K562 (cell line): ENCODE data around the gene YAP1. TPM values are rescaled to one million over a fixed set of nuclear protein-coding genes. Genes with fewer than 3 reads are reported as not detected.

Source experiments
- ATAC-seq: fragments of 200-7000 bp; cut with Tn5 transposase; 3 replicates; pipeline ENCODE4 v1.9.1; 2020; ENCODE audit warnings: moderate library complexity
- BruUV-seq: library from RNA; stranded (reverse); fragments of 400-500 nt; replicated peaks from 2 replicates; lab custom pipeline; 2021; lab: Mats Ljungman, UMichigan
- CTCF ChIA-PET: fragments of 300-600 bp; formaldehyde crosslinking; extraction: SDS; loops from one replicate; lab custom pipeline; 2021; ENCODE audit warnings: low intra/inter-chr PET ratio; lab: Yijun Ruan, JAX
- POLR2A ChIA-PET: fragments of 300-600, 350-650 bp; sonication (Branson Sonifier 250); formaldehyde crosslinking; extraction: SDS; loops from one replicate; lab custom pipeline; 2021; ENCODE audit warnings: antibody characterized with exemption, inconsistent platforms; lab: Yijun Ruan, JAX
- DNase-seq, 4 experiments: peaks; one replicate each; pipeline versions ENCODE4 v3.0.0 to v3.0.0-alpha.2; 2011 to 2018; ENCODE audit warnings: low spot score in 3 of 4, mixed read lengths in 3 of 4; ENCODE audit errors: extremely low read depth in 1 of 4
- FAIRE-seq: peaks from 2 replicates; lab custom pipeline; 2011; peaks lifted over from hg19 to GRCh38; lab: Jason Lieb, UNC
- H2AFZ ChIP-seq: 2 replicates; pipeline ENCODE4 v1.6.0; 2011; ENCODE audit warnings: low read depth, low read length, control low read depth, inconsistent platforms
- H3K27ac ChIP-seq: fragments of 200-600 bp; 3 replicates; pipeline ENCODE4 v1.8.0; 2011; ENCODE audit warnings: low read depth, mild to moderate bottlenecking, control low read depth, inconsistent platforms, low read length, moderate library complexity, mixed read lengths; ENCODE audit errors: extremely low read depth
- H3K27me3 ChIP-seq, 2 experiments: fragments of 300-600 bp in 1 of 2; 2 replicates in 1 of 2; 3 replicates in 1 of 2; pipeline versions ENCODE4 v1.6.0 to v1.8.0; 2011; ENCODE audit warnings: inconsistent platforms in 2 of 2, low read length in 2 of 2, mild to moderate bottlenecking in 1 of 2, mixed read lengths in 1 of 2, moderate library complexity in 1 of 2; ENCODE audit not compliant: control insufficient read depth in 2 of 2, insufficient read depth in 2 of 2
- H3K36me3 ChIP-seq: fragments of 300-600 bp; 3 replicates; pipeline ENCODE4 v1.8.0; 2011; ENCODE audit warnings: mild to moderate bottlenecking, low read length, inconsistent platforms; ENCODE audit not compliant: control insufficient read depth, insufficient read depth
- H3K4me1 ChIP-seq, 2 experiments: fragments of 200-600 bp in 1 of 2; replicated peaks in 1 of 2; 2 replicates in 1 of 2; 3 replicates in 1 of 2; pipeline versions ENCODE4 v1.5.1 to v1.8.0; 2011; ENCODE audit warnings: inconsistent platforms in 2 of 2, low read length in 2 of 2, mild to moderate bottlenecking in 1 of 2, mixed read lengths in 1 of 2, moderate library complexity in 1 of 2; ENCODE audit not compliant: control insufficient read depth in 2 of 2, insufficient read depth in 2 of 2
- H3K4me2 ChIP-seq: 2 replicates; pipeline ENCODE4 v1.6.1; 2011; ENCODE audit warnings: low read length, control low read depth, inconsistent platforms, mixed read lengths; ENCODE audit not compliant: insufficient read depth
- H3K4me3 ChIP-seq: fragments of 200-600 bp; sonication (generic), shearing (Covaris generic); 2 replicates; pipeline ENCODE4 v1.5.1; 2016; ENCODE audit warnings: control low read depth, inconsistent platforms
- H3K79me2 ChIP-seq: fragments of 200-600 bp; 3 replicates; pipeline ENCODE4 v1.8.0; 2011; ENCODE audit warnings: low read length, inconsistent platforms; ENCODE audit not compliant: control insufficient read depth, insufficient read depth
- H3K9ac ChIP-seq, 2 experiments: 2 replicates each; pipeline versions ENCODE4 v1.6.0 to v1.6.1; 2011; ENCODE audit warnings: low read depth in 2 of 2, low read length in 2 of 2, control low read depth in 1 of 2, inconsistent platforms in 1 of 2, mild to moderate bottlenecking in 1 of 2, mixed read lengths in 1 of 2; ENCODE audit not compliant: insufficient read depth in 1 of 2
- H3K9me1 ChIP-seq: one replicate; pipeline ENCODE4 v1.6.0; 2011; ENCODE audit warnings: inconsistent platforms, mild to moderate bottlenecking, low read length, moderate library complexity; ENCODE audit not compliant: control insufficient read depth, insufficient read depth
- H3K9me3 ChIP-seq: replicated peaks from 2 replicates; pipeline ENCODE4 v1.5.1; 2011; ENCODE audit warnings: low read depth, low read length, inconsistent platforms; ENCODE audit not compliant: control insufficient read depth, insufficient read depth
- H4K20me1 ChIP-seq: replicated peaks from 2 replicates; pipeline ENCODE4 v1.6.1; 2011; ENCODE audit warnings: low read length, inconsistent platforms, mixed read lengths; ENCODE audit not compliant: control insufficient read depth, insufficient read depth
- CHAMP1 ChIP-seq: fragments of 450-650 bp; IDR thresholded peaks from 2 replicates; pipeline ENCODE4 v1.6.1; 2016; ENCODE audit warnings: mild to moderate bottlenecking
- CSDE1 ChIP-seq, 2 experiments: fragments of 450-650 bp; IDR thresholded peaks; 2 replicates each; pipeline ENCODE4 v1.6.1; 2016; ENCODE audit warnings: mild to moderate bottlenecking in 1 of 2
- DDX20 ChIP-seq: fragments of 450-650 bp; IDR thresholded peaks from 2 replicates; pipeline ENCODE4 v1.6.1; 2016; ENCODE audit warnings: missing genetic modification characterization, low read depth, mild to moderate bottlenecking, missing compliant biosample characterization, moderate library complexity
- KLF6 ChIP-seq: fragments of 250-450 bp; sonication (Bioruptor Pico); IDR thresholded peaks from 2 replicates; pipeline ENCODE4 v1.4.0; 2020; ENCODE audit warnings: mild to moderate bottlenecking, moderate library complexity, borderline replicate concordance
- MIER1 ChIP-seq: fragments of 450-650 bp; IDR thresholded peaks from 2 replicates; pipeline ENCODE4 v1.6.1; 2016; ENCODE audit warnings: antibody characterized with exemption, mild to moderate bottlenecking, low read depth
- NELFE ChIP-seq: IDR thresholded peaks from 2 replicates; pipeline ENCODE4 v1.6.1; 2011; ENCODE audit warnings: mild to moderate bottlenecking; ENCODE audit not compliant: insufficient read depth, insufficient read length
- NR4A1 ChIP-seq, 2 experiments: fragments of 250-450 bp in 1 of 2; fragments of 450-650 bp in 1 of 2; sonication (Bioruptor Pico) in 1 of 2; IDR thresholded peaks; 2 replicates each; pipeline versions ENCODE4 v1.4.0 to v1.6.1; 2016 to 2020; ENCODE audit warnings: mild to moderate bottlenecking in 2 of 2, missing compliant biosample characterization in 1 of 2, missing genetic modification characterization in 1 of 2, moderate library complexity in 1 of 2
- SIX5 ChIP-seq, 2 experiments: IDR thresholded peaks; 2 replicates each; pipeline ENCODE4 v1.6.1; 2011; ENCODE audit warnings: low read length in 2 of 2, borderline replicate concordance in 1 of 2, low read depth in 1 of 2, mild to moderate bottlenecking in 1 of 2, moderate library complexity in 1 of 2; ENCODE audit not compliant: insufficient read depth in 1 of 2
- SLC30A9 ChIP-seq: fragments of 250-450 bp; sonication (Bioruptor Pico); IDR thresholded peaks from 2 replicates; pipeline ENCODE4 v1.8.0; 2022; ENCODE audit warnings: mild to moderate bottlenecking, moderate library complexity
- SREBF1 ChIP-seq: fragments of 150-350 bp; IDR thresholded peaks from 2 replicates; pipeline ENCODE4 v1.6.1; 2014; ENCODE audit warnings: antibody characterized with exemption, low read depth, low read length, borderline replicate concordance
- USF2 ChIP-seq: sonication (generic); formaldehyde crosslinking; IDR thresholded peaks from 2 replicates; pipeline ENCODE4 v1.5.0; 2020; ENCODE audit warnings: missing genetic modification reagents
- ZEB2 ChIP-seq: fragments of 450-650 bp; IDR thresholded peaks from 2 replicates; pipeline ENCODE4 v1.6.1; 2016
- ZNF217 ChIP-seq: sonication (generic); formaldehyde crosslinking; IDR thresholded peaks from 2 replicates; pipeline ENCODE4 v1.8.0; 2022; ENCODE audit warnings: mild to moderate bottlenecking, missing genetic modification reagents
- ZNF609 ChIP-seq: sonication (generic); formaldehyde crosslinking; IDR thresholded peaks from 2 replicates; pipeline ENCODE4 v1.8.1; 2023; ENCODE audit warnings: missing genetic modification reagents, mild to moderate bottlenecking, borderline replicate concordance
- WGBS: fragments of 100-300 bp; shearing (Covaris generic); methylation state at CpG from one replicate; pipeline ENCODE4 v1.1.6; 2016; ENCODE audit warnings: low coverage, mixed read lengths; ENCODE audit not compliant: insufficient coverage; ENCODE audit errors: missing lambda C conversion rate; 5-methylcytosine and 5-hydroxymethylcytosine counted together
- in situ Hi-C: fragments of 300-500 bp; cut with MboI; formaldehyde crosslinking; loops from 4 replicates; pipeline ENCODE4 v1.15.0; 2018; ENCODE audit warnings: inconsistent platforms, mixed read lengths
- intact Hi-C: fragments of 100-400 bp; cut with micrococcal nuclease; formaldehyde crosslinking; loops from 2 replicates; pipeline ENCODE4 v1.14.2; 2022
- polyA plus RNA-seq, 8 experiments: library from polyadenylated mRNA; depleted of rRNA in 4 of 8; stranded (reverse) in 5 of 8; unstranded in 3 of 8; fragments of >200 nt; fragmentation: Nextera tagmentation in 2 of 8; fragmentation: Illumina TruSeq in 1 of 8; extraction: Ambion mirVana in 2 of 8; extraction: Trizol in 1 of 8; gene quantifications; 2 replicates each; pipeline versions ENCODE4 v1.2.1 to v1.2.3, GENCODE V29; 2011 to 2014; ENCODE audit warnings: inconsistent platforms in 1 of 8, missing spikeins in 1 of 8
- total RNA-seq, 7 experiments: library from RNA; depleted of rRNA in 6 of 7; stranded (reverse); fragments of >200 nt in 6 of 7; fragmentation: Illumina TruSeq in 2 of 7; extraction: Trizol in 2 of 7; gene quantifications; 2 replicates each; pipeline versions ENCODE4 v1.2.1 to v1.2.3, GENCODE V29; 2011 to 2021; ENCODE audit warnings: low replicate concordance in 1 of 7

YAP1 gene
- total and polyA plus RNA-seq, 9 of the 15 experiments (the other 6 are each of a cell fraction or from before 2014, with no cell fraction given), result 0.18 TPM; not detected in 8

GRCh38 chr11:102062106-102062505, 48.1 kb upstream of the YAP1 start:
- CTCF ChIA-PET, result no interaction called here
- in situ Hi-C loops (no loop called here), intact Hi-C loops (no loop called here)
- no peaks in the 10 kb centered on the region for H3K79me2 ChIP-seq
- H3K36me3 ChIP-seq, result no peaks in the 10 kb centered on the region
- WGBS, result 2% methylated on average over 2 of the region's 2 CpGs
- ATAC-seq (no peak), FAIRE-seq (no peak), DNase-seq (no peak)
- H3K4me1 ChIP-seq, result no peaks in the 10 kb centered on the region
- no TSS peak for BruUV-seq
- H3K9me3 ChIP-seq, result no peaks in the 10 kb centered on the region
- no peak overlapping the region for H3K4me2 ChIP-seq
- peaks cover 0 to 5% of the 10 kb centered on the region in 2 experiments; a peak in 1 of 5 replicates for H3K27me3 ChIP-seq
- no peaks in the 10 kb centered on the region for H4K20me1 ChIP-seq
- H3K9ac ChIP-seq, result no peak overlapping the region
- no peak overlapping the region for H3K27ac ChIP-seq
- H3K4me3 ChIP-seq, result no peak overlapping the region
- H2AFZ ChIP-seq, result no peak overlapping the region
- POLR2A ChIA-PET, result no interaction called here
- H3K9me1 ChIP-seq, result no peaks in the 10 kb centered on the region
- TF ChIP-seq SREBF1 (no peak), ZEB2 (no peak), NELFE (no peak), SLC30A9 (no peak), KLF6 (CRISPR knock-in tag) (no peak), CHAMP1 (no peak), DDX20 (tag) (no peak), NR4A1 (CRISPR knock-in tag; IDR thresholded peaks at IDR 0.05) (no peak), NR4A1 (tag; IDR thresholded peaks at IDR 0.05) (no peak), ZNF609 (CRISPR knock-in tag) (no peak), ZNF217 (no peak), CSDE1 (IDR thresholded peaks at IDR 0.05) (no peak), SIX5 (IDR thresholded peaks at IDR 0.05; ENCODE audit: borderline replicate concordance in 1 of 2, insufficient read depth in 1 of 2, low read depth in 1 of 2, low read length in 2 of 2) (no peak), USF2 (CRISPR knock-in tag) (no peak), MIER1 (no peak)
